HK-2 (cell line): ENCODE results near the gene OR11H12.
"Not testable (repeated sequence)": the region's sequence is repeated elsewhere in the genome, so short reads cannot be mapped to it uniquely, and the experiment has no call there.

Experiments used
- DNase-seq: peaks from one replicate; pipeline ENCODE4 v3.0.0-alpha.2; 2018; ENCODE audit not compliant: unreplicated experiment

Gene OR11H12, protein sequence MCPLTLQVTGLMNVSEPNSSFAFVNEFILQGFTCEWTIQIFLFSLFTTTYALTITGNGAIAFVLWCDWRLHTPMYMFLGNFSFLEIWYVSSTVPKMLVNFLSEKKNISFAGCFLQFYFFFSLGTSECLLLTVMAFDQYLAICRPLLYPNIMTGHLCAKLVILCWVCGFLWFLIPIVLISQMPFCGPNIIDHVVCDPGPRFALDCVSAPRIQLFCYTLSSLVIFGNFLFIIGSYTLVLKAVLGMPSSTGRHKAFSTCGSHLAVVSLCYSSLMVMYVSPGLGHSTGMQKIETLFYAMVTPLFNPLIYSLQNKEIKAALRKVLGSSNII

DNA sequence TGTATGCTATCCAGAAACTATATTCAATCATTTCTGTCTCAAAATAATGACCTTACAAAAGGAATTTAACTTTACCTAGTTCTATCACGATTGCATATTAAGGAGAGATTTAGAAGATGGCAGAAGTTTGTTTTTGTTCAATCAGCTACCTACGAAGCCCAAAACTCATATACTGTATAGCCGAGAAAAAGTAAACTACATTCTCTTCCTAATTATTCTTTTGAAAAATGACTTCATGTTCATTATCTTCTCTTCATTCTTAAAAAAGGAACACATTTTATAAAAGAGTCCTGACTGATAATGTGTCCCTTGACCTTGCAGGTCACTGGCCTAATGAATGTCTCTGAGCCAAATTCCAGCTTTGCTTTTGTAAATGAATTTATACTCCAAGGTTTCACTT, at the start of gene OR11H12:
TSS of gene OR11H12 (plus strand) at position 301 of the 400 bp plus-strand sequence. CDS start at position 301, 0 bp downstream.
- DNase-seq, result not testable (repeated sequence)

GRCh38 chr14:18582908-18583307, 18.0 kb upstream of the OR11H12 start:
- DNase-seq, result not testable (repeated sequence)

- DNase-seq, result not testable (repeated sequence)
Measured at GRCh38 chr14:18626610-18627213, 25.8 kb downstream of the OR11H12 start.

- DNase-seq, result not testable (repeated sequence)
Measured at GRCh38 chr14:18636066-18636465, 35.1 kb downstream of the OR11H12 start.

GRCh38 chr14:18638032-18638431, 37.1 kb downstream of the OR11H12 start:
- DNase-seq, result not testable (repeated sequence)

DNA sequence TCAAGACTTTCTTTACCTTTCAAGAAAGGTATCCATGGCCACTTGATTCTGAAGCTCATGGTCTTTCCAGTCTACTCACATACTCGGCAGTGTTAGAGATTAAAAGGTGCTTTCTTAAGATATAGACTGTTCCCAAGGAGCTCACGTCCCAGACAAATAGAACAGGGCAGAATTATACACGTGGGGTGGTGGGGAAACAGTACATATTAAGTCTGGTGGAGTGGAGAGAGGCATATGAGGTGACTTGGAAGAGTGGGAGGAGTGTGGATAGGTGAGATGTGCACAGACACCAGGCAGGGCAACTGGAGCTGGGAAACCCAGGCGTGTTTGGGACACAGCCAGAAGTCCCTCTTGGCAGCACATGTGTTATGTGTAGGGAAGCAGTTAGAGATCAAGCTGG, 37.9 kb downstream of the OR11H12 start:
- DNase-seq, result not testable (repeated sequence)

DNA sequence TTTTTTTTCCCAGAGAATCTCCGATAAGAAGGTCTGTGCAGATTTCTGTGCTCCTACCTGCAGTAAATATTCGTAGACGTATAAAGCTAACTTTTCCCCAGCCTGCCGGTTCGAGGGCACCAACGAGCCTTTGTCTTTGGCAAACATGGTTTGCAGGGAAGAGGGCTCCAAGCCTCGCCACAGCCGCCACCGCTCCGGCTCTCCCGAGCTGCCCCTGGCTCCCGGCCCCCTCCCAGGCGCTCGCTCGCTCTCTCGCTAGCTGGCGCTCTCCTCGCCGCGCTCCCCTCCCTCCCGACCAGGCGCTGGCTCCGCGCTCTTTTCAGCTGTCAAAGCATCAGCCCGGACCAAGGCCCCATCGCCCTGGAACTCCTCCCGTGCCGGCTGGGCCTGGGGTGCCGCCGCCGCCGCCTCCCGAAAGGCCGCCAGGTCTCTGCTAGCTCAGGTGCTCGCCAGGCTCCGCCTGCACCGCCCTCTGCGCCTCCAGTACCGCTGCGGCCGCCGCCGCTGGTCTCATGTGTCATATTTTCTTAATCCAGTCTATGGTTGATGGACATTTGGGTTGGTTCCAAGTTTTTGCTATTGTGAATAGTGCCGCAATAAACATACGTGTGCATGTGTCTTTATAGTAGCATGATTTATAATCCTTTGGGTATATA, 45.3 kb downstream of the OR11H12 start:
- not testable (repeated sequence) for DNase-seq
